ENCODE data around the gene AP4E1. TPM values are rescaled to one million over a fixed set of nuclear protein-coding genes. Genes with fewer than 3 reads are reported as not detected.
"Not testable (repeated sequence)": the region's sequence is repeated elsewhere in the genome, so short reads cannot be mapped to it uniquely, and the experiment has no call there.

Gene AP4E1
- total RNA-seq, 3 donors from 2014 or later: 13.1 to 14.7 (median 14.4) TPM

GRCh38 chr15:50906954-50907600, 1.4 kb upstream of the AP4E1 start:
- H3K4me3 Mint-ChIP-seq: peak overlapping the region; percentile 97
- peaks cover 5% of the 10 kb centered on the region for H3K36me3 Mint-ChIP-seq (ENCODE audit: insufficient read depth)
- peak; percentile 66 for DNase-seq

GRCh38 chr15:50907601-50908208, 778 bp upstream of the AP4E1 start:
- no peaks in the 10 kb centered on the region for H3K9me3 Mint-ChIP-seq
- H3K27me3 Mint-ChIP-seq (ENCODE audit: low read depth): no peaks in the 10 kb centered on the region
- H3K36me3 Mint-ChIP-seq (ENCODE audit: insufficient read depth): peaks cover 7% of the 10 kb centered on the region
- DNase-seq: peak; percentile 40
- peak overlapping the region; percentile 97 for H3K4me3 Mint-ChIP-seq
- ATAC-seq: peak; percentile 47 to 50
- peaks cover 22% of the 10 kb centered on the region for H3K4me1 Mint-ChIP-seq (ENCODE audit: low read depth)

More at GRCh38 chr15:50906954-50907600, 1.4 kb upstream of the AP4E1 start:
- ATAC-seq: peak; percentile 69 to 71
- Mint-ChIP-seq H3K4me1 (ENCODE audit: low read depth) (peaks cover 22% of the 10 kb centered on the region), H3K9me3 (no peaks in the 10 kb centered on the region), H3K27me3 (ENCODE audit: low read depth) (no peaks in the 10 kb centered on the region)

- no peaks in the 10 kb centered on the region for H3K9me3 Mint-ChIP-seq
- H3K27me3 Mint-ChIP-seq (ENCODE audit: low read depth): no peaks in the 10 kb centered on the region
- H3K4me3 Mint-ChIP-seq: peak overlapping the region; percentile 97
- ATAC-seq (no peak), DNase-seq (no peak)
- peaks cover 13% of the 10 kb centered on the region for H3K36me3 Mint-ChIP-seq (ENCODE audit: insufficient read depth)
- peaks cover 22% of the 10 kb centered on the region for H3K4me1 Mint-ChIP-seq (ENCODE audit: low read depth)
These were observed 481 bp downstream of the AP4E1 start for GRCh38 chr15:50909010-50909317.

- Mint-ChIP-seq H3K36me3 (ENCODE audit: insufficient read depth) (peaks cover 18% of the 10 kb centered on the region), H3K4me3 (peak overlapping the region; percentile 97), H3K4me1 (ENCODE audit: low read depth) (peaks cover 22% of the 10 kb centered on the region)
- not testable (repeated sequence) for H3K27me3 Mint-ChIP-seq (ENCODE audit: low read depth); H3K9me3 Mint-ChIP-seq; DNase-seq; ATAC-seq
These were observed 1.9 kb downstream of the AP4E1 start for GRCh38 chr15:50910426-50910795.

GRCh38 chr15:50911001-50911400, 2.5 kb downstream of the AP4E1 start:
- DNase-seq (no peak), ATAC-seq (no peak)
- no peaks in the 10 kb centered on the region for H3K9me3 Mint-ChIP-seq
- H3K36me3 Mint-ChIP-seq (ENCODE audit: insufficient read depth): peaks cover 18% of the 10 kb centered on the region
- peaks cover 22% of the 10 kb centered on the region for H3K4me1 Mint-ChIP-seq (ENCODE audit: low read depth)
- H3K4me3 Mint-ChIP-seq: no peak overlapping the region
- H3K27me3 Mint-ChIP-seq (ENCODE audit: low read depth): no peaks in the 10 kb centered on the region

- Mint-ChIP-seq H3K27me3 (ENCODE audit: low read depth) (no peaks in the 10 kb centered on the region), H3K9me3 (no peaks in the 10 kb centered on the region), H3K4me3 (no peak overlapping the region)
These were observed 3.1 kb downstream of the AP4E1 start for GRCh38 chr15:50911621-50912020.

GRCh38 chr15:50916400-50916799, 7.9 kb downstream of the AP4E1 start:
- H3K27me3 Mint-ChIP-seq (ENCODE audit: low read depth): no peaks in the 10 kb centered on the region
- H3K9me3 Mint-ChIP-seq: no peaks in the 10 kb centered on the region
- no peak for DNase-seq
- no peak overlapping the region for H3K4me3 Mint-ChIP-seq
- no peaks in the 10 kb centered on the region for H3K4me1 Mint-ChIP-seq (ENCODE audit: low read depth)
- peaks cover 29% of the 10 kb centered on the region for H3K36me3 Mint-ChIP-seq (ENCODE audit: insufficient read depth)
- ATAC-seq: no peak

More at GRCh38 chr15:50911621-50912020, 3.1 kb downstream of the AP4E1 start:
- H3K36me3 Mint-ChIP-seq (ENCODE audit: insufficient read depth): peaks cover 20% of the 10 kb centered on the region
- peaks cover 22% of the 10 kb centered on the region for H3K4me1 Mint-ChIP-seq (ENCODE audit: low read depth)
- DNase-seq (no peak), ATAC-seq (no peak)

GRCh38 chr15:50919359-50919758, 10.9 kb downstream of the AP4E1 start:
- H3K9me3 Mint-ChIP-seq; H3K27me3 Mint-ChIP-seq (ENCODE audit: low read depth); H3K4me1 Mint-ChIP-seq (ENCODE audit: low read depth); H3K4me3 Mint-ChIP-seq; ATAC-seq; DNase-seq: not testable (repeated sequence)
- H3K36me3 Mint-ChIP-seq (ENCODE audit: insufficient read depth): peaks cover 27% of the 10 kb centered on the region

- ATAC-seq: no peak
- Mint-ChIP-seq H3K36me3 (ENCODE audit: insufficient read depth) (peaks cover 30% of the 10 kb centered on the region), H3K27me3 (ENCODE audit: low read depth) (no peaks in the 10 kb centered on the region), H3K4me3 (no peak overlapping the region), H3K9me3 (no peaks in the 10 kb centered on the region), H3K4me1 (ENCODE audit: low read depth) (peaks cover 3% of the 10 kb centered on the region)
- DNase-seq: no peak
These were observed 16.8 kb downstream of the AP4E1 start for GRCh38 chr15:50925281-50925680.

GRCh38 chr15:50929062-50929461, 20.6 kb downstream of the AP4E1 start:
- peaks cover 38% of the 10 kb centered on the region for H3K36me3 Mint-ChIP-seq (ENCODE audit: insufficient read depth)
- H3K4me3 Mint-ChIP-seq: no peak overlapping the region
- no peaks in the 10 kb centered on the region for H3K9me3 Mint-ChIP-seq
- H3K27me3 Mint-ChIP-seq (ENCODE audit: low read depth): no peaks in the 10 kb centered on the region
- DNase-seq (no peak), ATAC-seq (no peak)
- H3K4me1 Mint-ChIP-seq (ENCODE audit: low read depth): peaks cover 1% of the 10 kb centered on the region

GRCh38 chr15:50930792-50931191, 22.3 kb downstream of the AP4E1 start:
- no peaks in the 10 kb centered on the region for H3K27me3 Mint-ChIP-seq (ENCODE audit: low read depth)
- H3K36me3 Mint-ChIP-seq (ENCODE audit: insufficient read depth): peaks cover 41% of the 10 kb centered on the region
- H3K4me1 Mint-ChIP-seq (ENCODE audit: low read depth): peaks cover 1% of the 10 kb centered on the region
- no peak for DNase-seq
- ATAC-seq: no peak
- H3K4me3 Mint-ChIP-seq: no peak overlapping the region
- no peaks in the 10 kb centered on the region for H3K9me3 Mint-ChIP-seq

- H3K27me3 Mint-ChIP-seq (ENCODE audit: low read depth): no peaks in the 10 kb centered on the region
- H3K36me3 Mint-ChIP-seq (ENCODE audit: insufficient read depth): peaks cover 43% of the 10 kb centered on the region
- no peak for ATAC-seq
- peaks cover 1% of the 10 kb centered on the region for H3K4me1 Mint-ChIP-seq (ENCODE audit: low read depth)
- no peak overlapping the region for H3K4me3 Mint-ChIP-seq
- no peaks in the 10 kb centered on the region for H3K9me3 Mint-ChIP-seq
- no peak for DNase-seq
These were observed 24.9 kb downstream of the AP4E1 start for GRCh38 chr15:50933341-50933740.

GRCh38 chr15:50938525-50938924, 30.0 kb downstream of the AP4E1 start:
- ATAC-seq: no peak
- Mint-ChIP-seq H3K4me1 (ENCODE audit: low read depth) (no peaks in the 10 kb centered on the region), H3K27me3 (ENCODE audit: low read depth) (no peaks in the 10 kb centered on the region), H3K36me3 (ENCODE audit: insufficient read depth) (peaks cover 38% of the 10 kb centered on the region), H3K4me3 (no peak overlapping the region), H3K9me3 (no peaks in the 10 kb centered on the region)
- no peak for DNase-seq

GRCh38 chr15:50939911-50940310, 31.4 kb downstream of the AP4E1 start:
- DNase-seq (no peak), ATAC-seq (no peak)
- Mint-ChIP-seq H3K4me3 (no peak overlapping the region), H3K4me1 (ENCODE audit: low read depth) (no peaks in the 10 kb centered on the region), H3K36me3 (ENCODE audit: insufficient read depth) (peaks cover 48% of the 10 kb centered on the region), H3K27me3 (ENCODE audit: low read depth) (no peaks in the 10 kb centered on the region), H3K9me3 (no peaks in the 10 kb centered on the region)

GRCh38 chr15:50940506-50940905, 32.0 kb downstream of the AP4E1 start:
- ATAC-seq (no peak), DNase-seq (no peak)
- Mint-ChIP-seq H3K4me3 (no peak overlapping the region), H3K27me3 (ENCODE audit: low read depth) (no peaks in the 10 kb centered on the region), H3K36me3 (ENCODE audit: insufficient read depth) (peaks cover 46% of the 10 kb centered on the region), H3K4me1 (ENCODE audit: low read depth) (no peaks in the 10 kb centered on the region), H3K9me3 (no peaks in the 10 kb centered on the region)
